Psoas muscle (tissue), 8 donors: Measurements from ENCODE around the gene NT5DC4. TPM values are rescaled to one million over a fixed set of nuclear protein-coding genes. Genes with fewer than 3 reads are reported as not detected.

Experiments
- ATAC-seq, 4 donors: fragments of 200-7000 bp; cut with Tn5 transposase; one replicate each; pipeline ENCODE4 v1.9.1; 2020; ENCODE audit warnings: moderate library complexity in 3 of 4, mild to moderate bottlenecking in 2 of 4
- DNase-seq, 2 donors: peaks; one replicate each; pipeline ENCODE4 v3.0.0-alpha.2; 2020
- H3K27ac ChIP-seq: fragments of 200-600 bp; one replicate; pipeline ENCODE4 v1.8.0; 2022
- H3K27me3 ChIP-seq, 3 donors: fragments of 200-600 bp in 1 of 3; one replicate each; pipeline versions ENCODE4 v1.6.1 to v1.8.0; 2013 to 2022; ENCODE audit warnings: low read length in 2 of 3, mild to moderate bottlenecking in 2 of 3, moderate library complexity in 1 of 3; ENCODE audit not compliant: insufficient read depth in 3 of 3
- H3K36me3 ChIP-seq, 2 donors: fragments of 200-600 bp in 1 of 2; one replicate each; pipeline versions ENCODE4 v1.6.1 to v1.8.0; 2013 to 2022; ENCODE audit warnings: low read depth in 1 of 2, mild to moderate bottlenecking in 1 of 2, moderate library complexity in 1 of 2; ENCODE audit not compliant: insufficient read depth in 1 of 2
- H3K4me1 ChIP-seq: fragments of 200-600 bp; one replicate; pipeline ENCODE4 v1.8.0; 2022
- H3K4me3 ChIP-seq: fragments of 200-600 bp; one replicate; pipeline ENCODE4 v1.8.0; 2022; ENCODE audit warnings: mild to moderate bottlenecking
- H3K9me3 ChIP-seq: fragments of 200-600 bp; one replicate; pipeline ENCODE4 v1.8.0; 2022
- WGBS, 3 donors: extraction: QIAGEN DNeasy Blood & Tissue Kit; methylation state at CpG; one replicate each; pipeline versions ENCODE4 v1.1.6 to v1.1.7; 2013; 5-methylcytosine and 5-hydroxymethylcytosine counted together
- intact Hi-C, 2 donors: fragments of 100-400 bp; cut with DNase I; formaldehyde crosslinking; loops; one replicate each; pipeline versions ENCODE4 v1.11.0 to v1.14.2; 2022
- polyA plus RNA-seq, 3 donors: library from polyadenylated mRNA; stranded (reverse); fragments of 200-250 nt; gene quantifications; one replicate each; pipeline ENCODE4 v1.2.3, GENCODE V29; 2013
- total RNA-seq, 4 donors: library from RNA; stranded (reverse); fragmentation: NEBNext Ultra II Directional in 2 of 4; extraction: Animal tissue kit (Norgen Biotek cat#: 25700) in 2 of 4; gene quantifications; one replicate each; pipeline versions ENCODE4 v1.2.1 to v1.2.4, GENCODE V29; 2021 to 2023
- TF ChIP-seq, protein P1 (sequence below): fragments of 200-600 bp; IDR thresholded peaks from one replicate; pipeline ENCODE4 v1.8.0; 2022; ENCODE audit warnings: antibody characterized with exemption
- donor health status: healthy with polysubstance abuse.
- donor health status: DM: no; HTN: no; CAD: no; lungs with moderate emphysema.
- donor health status: Bipolar disorder and iron deficiency.
- donor health status: healthy.
- donor health status: DM: yes; HTN: yes; CAD: no.
- donor health status: DM: no; HTN: no; CAD: no.
- donor health status: DM: no; HTN: no; CAD: no.
- donor health status: DM: yes; HTN: yes; CAD: no.

The NT5DC4 gene
- total and polyA plus RNA-seq, 7 donors: not detected

DNA sequence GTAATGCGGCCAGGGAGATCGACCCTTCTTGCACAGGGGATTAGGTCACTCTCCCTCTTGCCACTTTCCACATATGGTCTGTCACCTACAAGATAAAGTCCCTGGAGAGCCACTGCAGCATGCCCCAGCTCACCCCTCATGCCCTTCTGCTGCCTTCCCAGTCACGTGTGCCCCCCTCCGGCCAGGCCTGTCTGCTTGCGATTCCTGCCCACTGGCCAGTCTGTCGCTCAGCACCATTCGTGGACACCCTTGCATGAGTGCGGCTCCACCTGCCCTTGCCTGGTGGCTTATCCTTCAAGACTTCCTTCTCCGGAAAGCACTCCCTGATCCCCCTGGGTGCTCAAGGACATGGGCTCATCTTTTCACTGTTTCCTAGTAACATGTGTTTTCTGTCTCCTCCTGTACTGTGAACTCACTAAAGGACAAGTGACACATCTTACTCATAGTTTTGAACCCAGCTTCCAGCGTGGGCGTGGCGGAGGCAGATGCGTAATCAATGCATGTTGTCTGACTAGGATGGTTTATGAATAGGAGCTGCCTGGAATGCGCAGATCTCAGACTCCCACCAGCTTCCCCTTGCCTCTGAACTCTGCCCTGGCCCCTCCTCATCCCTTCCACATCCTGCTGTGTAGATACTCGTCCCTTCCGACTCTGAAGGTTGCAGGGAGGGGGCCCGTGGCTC is 7.8 kb upstream of the NT5DC4 start:
- H3K27ac ChIP-seq: no peak overlapping the region
- no peak for DNase-seq
- H3K4me3 ChIP-seq: no peak overlapping the region
- H3K36me3 ChIP-seq: no peaks in the 10 kb centered on the region
- no peaks in the 10 kb centered on the region for H3K27me3 ChIP-seq
- TF ChIP-seq, protein P1, sequence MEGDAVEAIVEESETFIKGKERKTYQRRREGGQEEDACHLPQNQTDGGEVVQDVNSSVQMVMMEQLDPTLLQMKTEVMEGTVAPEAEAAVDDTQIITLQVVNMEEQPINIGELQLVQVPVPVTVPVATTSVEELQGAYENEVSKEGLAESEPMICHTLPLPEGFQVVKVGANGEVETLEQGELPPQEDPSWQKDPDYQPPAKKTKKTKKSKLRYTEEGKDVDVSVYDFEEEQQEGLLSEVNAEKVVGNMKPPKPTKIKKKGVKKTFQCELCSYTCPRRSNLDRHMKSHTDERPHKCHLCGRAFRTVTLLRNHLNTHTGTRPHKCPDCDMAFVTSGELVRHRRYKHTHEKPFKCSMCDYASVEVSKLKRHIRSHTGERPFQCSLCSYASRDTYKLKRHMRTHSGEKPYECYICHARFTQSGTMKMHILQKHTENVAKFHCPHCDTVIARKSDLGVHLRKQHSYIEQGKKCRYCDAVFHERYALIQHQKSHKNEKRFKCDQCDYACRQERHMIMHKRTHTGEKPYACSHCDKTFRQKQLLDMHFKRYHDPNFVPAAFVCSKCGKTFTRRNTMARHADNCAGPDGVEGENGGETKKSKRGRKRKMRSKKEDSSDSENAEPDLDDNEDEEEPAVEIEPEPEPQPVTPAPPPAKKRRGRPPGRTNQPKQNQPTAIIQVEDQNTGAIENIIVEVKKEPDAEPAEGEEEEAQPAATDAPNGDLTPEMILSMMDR: no peak
- ATAC-seq: no peak
- WGBS, 3 donors: 60 to 71% (median 64%) methylated on average over 17 of the region's 17 CpGs
- H3K4me1 ChIP-seq: no peaks in the 10 kb centered on the region
- intact Hi-C loops: no loop called here
- no peaks in the 10 kb centered on the region for H3K9me3 ChIP-seq

DNA sequence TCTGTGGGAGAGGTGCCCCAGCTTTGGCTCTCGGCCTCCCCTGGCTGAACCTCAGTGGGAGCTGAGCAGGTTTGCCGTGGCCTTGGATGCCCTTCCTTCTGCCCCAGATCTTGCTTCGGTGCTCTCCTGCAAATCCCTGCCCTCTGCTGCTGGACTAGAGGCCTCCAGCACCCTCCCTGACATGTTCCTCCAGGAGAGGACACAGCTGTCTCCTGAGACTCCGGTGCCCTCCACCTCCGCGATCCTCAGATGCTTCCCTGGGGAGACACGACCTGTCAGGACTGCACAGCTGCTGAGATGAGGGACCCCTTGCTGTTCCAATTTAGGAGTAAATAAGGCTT is 7.3 kb upstream of the NT5DC4 start:
- DNase-seq: no peak
- 59 to 62% (median 62%) methylated on average over 7 of the region's 7 CpGs for WGBS, 3 donors
- H3K9me3 ChIP-seq: no peaks in the 10 kb centered on the region
- H3K4me1 ChIP-seq: no peaks in the 10 kb centered on the region
- TF ChIP-seq, protein P1: no peak
- ATAC-seq: no peak
- intact Hi-C loops: no loop called here
- no peak overlapping the region for H3K27ac ChIP-seq
- no peak overlapping the region for H3K4me3 ChIP-seq
- H3K27me3 ChIP-seq: no peaks in the 10 kb centered on the region
- no peaks in the 10 kb centered on the region for H3K36me3 ChIP-seq

DNA sequence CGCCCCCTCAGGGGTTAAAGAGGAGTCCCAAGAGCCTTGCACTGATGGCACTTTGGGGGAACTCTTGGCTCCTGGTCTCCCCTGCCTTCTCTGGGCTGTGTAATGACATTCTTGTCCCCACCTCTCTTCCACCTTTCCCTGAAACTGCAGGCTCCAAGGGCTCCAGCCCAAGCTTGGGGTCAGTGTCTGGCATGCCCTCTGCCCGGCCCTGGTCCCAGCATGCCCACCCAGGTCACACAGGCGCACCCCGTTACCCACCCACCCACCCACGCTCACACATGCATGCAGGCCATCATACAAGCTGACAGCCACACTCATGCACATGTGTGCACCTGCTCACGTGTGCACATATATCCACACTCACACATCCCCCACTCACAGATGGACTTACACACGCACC is 6.9 kb upstream of the NT5DC4 start:
- TF ChIP-seq, protein P1: no peak
- ATAC-seq: no peak
- intact Hi-C loops: no loop called here
- Histone ChIP-seq H3K4me3 (no peak overlapping the region), H3K4me1 (no peaks in the 10 kb centered on the region), H3K27me3 (no peaks in the 10 kb centered on the region), H3K27ac (no peak overlapping the region), H3K9me3 (no peaks in the 10 kb centered on the region), H3K36me3 (no peaks in the 10 kb centered on the region)
- WGBS, 3 donors: 91 to 96% (median 93%) methylated on average over 7 of the region's 7 CpGs
- DNase-seq: no peak

DNA sequence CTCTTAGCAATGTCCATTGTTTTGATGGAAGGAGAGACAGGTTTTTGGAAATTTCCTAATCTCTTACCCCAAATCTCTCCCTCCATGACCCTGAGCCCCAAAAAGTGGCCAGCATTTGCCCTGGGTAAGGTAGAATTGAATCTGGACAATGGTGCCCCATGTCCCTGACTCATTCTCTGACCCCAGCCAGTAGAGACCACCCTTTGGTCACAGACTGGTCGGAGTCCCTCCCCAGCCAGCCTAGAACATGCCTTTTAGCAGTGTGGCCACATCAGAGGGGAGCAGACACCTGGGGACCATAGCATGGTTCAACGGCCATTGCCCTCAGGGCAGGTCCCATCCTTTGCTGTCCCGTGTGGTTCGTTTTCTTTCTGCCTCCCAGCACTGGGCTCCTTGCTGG is 6.5 kb upstream of the NT5DC4 start:
- WGBS, 3 donors: 83 to 87% (median 84%) methylated on average over 4 of the region's 4 CpGs
- no peak for ATAC-seq
- Histone ChIP-seq H3K4me1 (no peaks in the 10 kb centered on the region), H3K36me3 (no peaks in the 10 kb centered on the region), H3K9me3 (no peaks in the 10 kb centered on the region), H3K4me3 (no peak overlapping the region), H3K27me3 (no peaks in the 10 kb centered on the region), H3K27ac (no peak overlapping the region)
- no peak for DNase-seq
- TF ChIP-seq, protein P1: no peak
- intact Hi-C loops: no loop called here
